Measurements from ENCODE around the gene PLA2G4B.

DNA sequence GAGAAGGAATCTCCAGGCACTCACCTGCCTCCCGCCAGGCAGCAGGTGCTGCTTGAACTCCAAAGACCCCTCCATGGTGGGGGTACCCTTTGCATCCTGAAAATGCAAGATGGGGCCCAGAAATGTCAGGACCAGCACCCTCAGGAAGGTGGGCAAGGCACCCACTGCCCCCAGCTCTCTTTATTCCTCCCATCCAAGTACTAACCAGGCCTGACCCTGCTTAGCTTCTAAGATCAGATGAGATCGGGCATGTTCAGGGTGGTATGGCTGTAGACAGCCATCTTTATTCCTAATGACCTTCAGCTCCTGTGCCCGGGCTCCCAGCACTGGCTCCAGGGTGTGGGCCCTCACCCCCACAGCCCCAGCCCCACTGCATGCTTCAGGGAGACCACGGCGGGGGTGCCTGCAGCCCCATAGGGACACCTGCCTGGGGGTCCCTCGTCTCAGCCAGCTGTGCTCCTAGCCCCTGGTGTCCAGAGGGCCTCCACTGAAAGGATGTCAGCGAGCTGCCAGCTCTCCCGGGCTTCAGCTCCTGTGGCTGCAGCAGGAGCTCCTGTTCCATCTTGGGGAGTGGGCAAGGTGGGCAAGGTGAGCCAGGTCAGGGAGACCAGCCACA, 13.2 kb downstream of the PLA2G4B start:
- TF ChIP-seq POLR2A (IDR thresholded peaks at IDR 0.05) (no peak), POLR2AphosphoS5 (IDR thresholded peaks at IDR 0.05) (no peak)

Measured in breast epithelium (tissue), 3 donors.